GM12878 (cell line): ENCODE results near the gene MOCOS. TPM values are rescaled to one million over a fixed set of nuclear protein-coding genes. Genes with fewer than 3 reads are reported as not detected.

Experiments
- ATAC-seq: fragments of 200-7000 bp; cut with Tn5 transposase; 3 replicates; pipeline ENCODE4 v1.9.1; 2020; ENCODE audit warnings: mild to moderate bottlenecking, moderate library complexity
- BruUV-seq: library from RNA; stranded (reverse); fragments of 400-500 nt; replicated peaks from 2 replicates; lab custom pipeline; 2021; lab: Mats Ljungman, UMichigan
- CTCF ChIA-PET: fragments of 300-600 bp; sonication (Branson Sonifier 250); formaldehyde crosslinking; extraction: SDS; loops from one replicate; lab custom pipeline; 2021; ENCODE audit warnings: inconsistent platforms; lab: Yijun Ruan, JAX
- POLR2A ChIA-PET: fragments of 350-600 bp; formaldehyde crosslinking; extraction: SDS; loops from one replicate; lab custom pipeline; 2021; ENCODE audit warnings: inconsistent platforms; lab: Charles Lee
- RAD21 ChIA-PET: fragments of 300-600 bp; sonication (Branson Sonifier 250); formaldehyde crosslinking; loops from one replicate; lab custom pipeline; 2023; ENCODE audit warnings: antibody characterized with exemption; ENCODE audit not compliant: unreplicated experiment; lab: Charles Lee
- SMC1A ChIA-PET: fragments of 300-600 bp; sonication (Branson Sonifier 250); formaldehyde crosslinking; loops from one replicate; lab custom pipeline; 2023; ENCODE audit not compliant: unreplicated experiment, uncharacterized antibody; lab: Charles Lee
- DNase-seq: peaks from one replicate; pipeline ENCODE4 v3.0.0-alpha.2; 2011; ENCODE audit warnings: low read depth, low spot score
- FAIRE-seq: peaks from 3 replicates; lab custom pipeline; 2011; peaks lifted over from hg19 to GRCh38; lab: Jason Lieb, UNC
- H2AFZ ChIP-seq: 2 replicates; pipeline ENCODE4 v1.6.0; 2011; ENCODE audit warnings: low read depth, low read length, control low read depth; ENCODE audit not compliant: control insufficient read depth
- H3K27ac ChIP-seq: 2 replicates; pipeline ENCODE4 v1.5.1; 2011; ENCODE audit warnings: control low read depth; ENCODE audit not compliant: control insufficient read depth, insufficient read depth
- H3K27me3 ChIP-seq, 2 experiments: replicated peaks in 1 of 2; 2 replicates each; pipeline versions ENCODE4 v1.6.0 to v1.6.1; 2011; ENCODE audit warnings: low read length in 1 of 2; ENCODE audit not compliant: control insufficient read depth in 2 of 2, insufficient read depth in 2 of 2
- H3K36me3 ChIP-seq, 2 experiments: 2 replicates each; pipeline ENCODE4 v1.5.1; 2011; ENCODE audit warnings: low read length in 1 of 2; ENCODE audit not compliant: control insufficient read depth in 2 of 2, insufficient read depth in 2 of 2
- H3K4me1 ChIP-seq: 2 replicates; pipeline ENCODE4 v1.6.1; 2011; ENCODE audit warnings: mild to moderate bottlenecking, low read length, moderate library complexity, mixed read lengths; ENCODE audit not compliant: control insufficient read depth, insufficient read depth
- H3K4me2 ChIP-seq: 2 replicates; pipeline ENCODE4 v1.6.0; 2011; ENCODE audit warnings: control low read depth; ENCODE audit not compliant: control insufficient read depth, insufficient read depth
- H3K4me3 ChIP-seq: fragments of 200-600 bp; sonication (generic); 2 replicates; pipeline ENCODE4 v1.5.1; 2016
- H3K79me2 ChIP-seq: 2 replicates; pipeline ENCODE4 v1.6.0; 2011; ENCODE audit warnings: low read length; ENCODE audit not compliant: control insufficient read depth, insufficient read depth
- H3K9ac ChIP-seq: 2 replicates; pipeline ENCODE4 v1.8.0; 2011; ENCODE audit warnings: low read length, control low read depth, mixed read lengths; ENCODE audit not compliant: control insufficient read depth, insufficient read depth
- H3K9me3 ChIP-seq: replicated peaks from 3 replicates; pipeline ENCODE4 v1.5.1; 2011; ENCODE audit warnings: mild to moderate bottlenecking, low read length; ENCODE audit not compliant: control insufficient read depth, insufficient read depth
- H4K20me1 ChIP-seq: 2 replicates; pipeline ENCODE4 v1.6.0; 2011; ENCODE audit not compliant: control insufficient read depth, insufficient read depth
- ATF7 ChIP-seq: fragments of 450-650 bp; IDR thresholded peaks from 2 replicates; pipeline ENCODE4 v1.6.1; 2016; ENCODE audit warnings: low read depth, mild to moderate bottlenecking
- CEBPB ChIP-seq, 2 experiments: fragments of 150-350 bp in 1 of 2; IDR thresholded peaks; 2 replicates each; pipeline ENCODE4 v1.6.1; 2012 to 2014; ENCODE audit warnings: low read depth in 2 of 2, low read length in 2 of 2, borderline replicate concordance in 1 of 2, inconsistent platforms in 1 of 2
- CUX1 ChIP-seq: IDR thresholded peaks from 2 replicates; pipeline ENCODE4 v1.6.1; 2012; ENCODE audit warnings: improper control_type of control experiment, low read depth, low read length; ENCODE audit not compliant: insufficient replicate concordance
- EGR1 ChIP-seq, 2 experiments: IDR thresholded peaks; 1 replicate in 1 of 2; 2 replicates in 1 of 2; pipeline ENCODE4 v1.6.1; 2011 to 2012; ENCODE audit warnings: low read depth in 2 of 2, low read length in 2 of 2, borderline replicate concordance in 1 of 2, mild to moderate bottlenecking in 1 of 2, moderate library complexity in 1 of 2
- EP300 ChIP-seq, 2 experiments: fragments of 150-350 bp in 1 of 2; IDR thresholded peaks; 2 replicates each; pipeline ENCODE4 v1.6.1; 2011 to 2012; ENCODE audit warnings: low read depth in 2 of 2, low read length in 2 of 2, borderline replicate concordance in 1 of 2, improper control_type of control experiment in 1 of 2, inconsistent platforms in 1 of 2; ENCODE audit not compliant: control insufficient read depth in 1 of 2
- MAX ChIP-seq: IDR thresholded peaks from 2 replicates; pipeline ENCODE4 v1.6.1; 2012; ENCODE audit warnings: low read depth, low read length, improper control_type of control experiment
- NKRF ChIP-seq: fragments of 450-650 bp; conservative IDR thresholded peaks from 2 replicates; pipeline ENCODE4 v1.6.1; 2017; ENCODE audit warnings: mild to moderate bottlenecking, moderate library complexity
- NRF1 ChIP-seq: conservative IDR thresholded peaks from 2 replicates; pipeline ENCODE4 v1.6.1; 2011; ENCODE audit warnings: mild to moderate bottlenecking, low read depth, low read length, improper control_type of control experiment
- RB1 ChIP-seq: fragments of 450-650 bp; formaldehyde crosslinking; IDR thresholded peaks from 2 replicates; pipeline ENCODE4 v1.6.1; 2017; ENCODE audit warnings: mild to moderate bottlenecking, borderline replicate concordance
- TCF3 ChIP-seq: IDR thresholded peaks from 2 replicates; pipeline ENCODE4 v1.6.1; 2012; ENCODE audit warnings: low read depth, mild to moderate bottlenecking, low read length, borderline replicate concordance; ENCODE audit not compliant: insufficient read depth
- YBX1 ChIP-seq: fragments of 450-650 bp; IDR thresholded peaks from 2 replicates; pipeline ENCODE4 v1.6.1; 2016; ENCODE audit warnings: antibody characterized with exemption
- ZNF217 ChIP-seq: fragments of 450-650 bp; IDR thresholded peaks from 2 replicates; pipeline ENCODE4 v1.6.1; 2017; ENCODE audit warnings: antibody characterized with exemption, mild to moderate bottlenecking
- WGBS: methylation state at CpG from one replicate; pipeline ENCODE4 v1.1.6; 2016; ENCODE audit warnings: low lambda C conversion rate; ENCODE audit not compliant: insufficient replicate concordance, insufficient coverage; ENCODE audit errors: missing lambda C conversion rate; 5-methylcytosine and 5-hydroxymethylcytosine counted together
- in situ Hi-C: fragments of 300-500 bp; cut with MboI; formaldehyde crosslinking; loops from 9 replicates; pipeline ENCODE4 v1.14.3; 2018; ENCODE audit warnings: mixed read lengths
- intact Hi-C: fragments of 100-400 bp; cut with micrococcal nuclease; formaldehyde crosslinking; loops from one replicate; pipeline ENCODE4 v1.14.2; 2022; ENCODE audit not compliant: unreplicated experiment
- polyA plus RNA-seq, 11 experiments: library from polyadenylated mRNA; depleted of rRNA in 4 of 11; unstranded in 6 of 11; stranded (reverse) in 5 of 11; fragments of >200 nt; fragmentation: Nextera tagmentation in 4 of 11; fragmentation: Illumina TruSeq in 1 of 11; extraction: Ambion mirVana in 4 of 11; extraction: Trizol in 1 of 11; gene quantifications; 1 replicate in 1 of 11; 2 replicates in 10 of 11; pipeline versions ENCODE4 v1.2.1 to v1.2.3, GENCODE V29; 2011 to 2016; ENCODE audit warnings: inconsistent platforms in 2 of 11, missing spikeins in 2 of 11, low read depth in 1 of 11
- total RNA-seq, 4 experiments: library from RNA; depleted of rRNA in 3 of 4; stranded (reverse); fragments of >200 nt in 3 of 4; fragmentation: Illumina TruSeq in 1 of 4; extraction: Trizol in 1 of 4; gene quantifications; 2 replicates each; pipeline versions ENCODE4 v1.2.1 to v1.2.3, GENCODE V29; 2013 to 2021

Gene MOCOS
- total and polyA plus RNA-seq, 10 of the 15 experiments (the other 5 are each of a cell fraction or from before 2014, with no cell fraction given), result 0.16 to 0.56 (median 0.33) TPM

DNA sequence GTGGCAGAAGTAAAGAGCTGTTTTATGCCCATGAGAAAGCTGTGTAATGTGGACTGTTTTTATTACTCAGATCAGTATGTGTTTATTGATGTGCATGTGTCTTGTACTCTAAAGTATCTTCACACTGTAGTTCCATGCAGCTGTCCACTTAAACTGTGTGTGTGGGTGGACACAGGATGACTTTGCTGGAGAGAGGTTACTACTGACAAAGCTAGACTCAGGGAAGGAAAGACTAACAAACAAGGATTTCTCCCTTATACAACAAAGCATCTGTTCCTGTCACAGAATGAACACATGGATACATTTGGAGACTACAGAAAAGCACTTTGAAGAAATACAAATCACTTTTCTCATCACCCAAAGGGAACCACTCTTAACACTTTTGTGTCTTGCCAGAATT, 120.2 kb downstream of the MOCOS start (continued):
- TF ChIP-seq MAX (no peak), TCF3 (no peak), NRF1 (no peak)
- TF ChIP-seq, all 136 proteins: peak for 0

DNA sequence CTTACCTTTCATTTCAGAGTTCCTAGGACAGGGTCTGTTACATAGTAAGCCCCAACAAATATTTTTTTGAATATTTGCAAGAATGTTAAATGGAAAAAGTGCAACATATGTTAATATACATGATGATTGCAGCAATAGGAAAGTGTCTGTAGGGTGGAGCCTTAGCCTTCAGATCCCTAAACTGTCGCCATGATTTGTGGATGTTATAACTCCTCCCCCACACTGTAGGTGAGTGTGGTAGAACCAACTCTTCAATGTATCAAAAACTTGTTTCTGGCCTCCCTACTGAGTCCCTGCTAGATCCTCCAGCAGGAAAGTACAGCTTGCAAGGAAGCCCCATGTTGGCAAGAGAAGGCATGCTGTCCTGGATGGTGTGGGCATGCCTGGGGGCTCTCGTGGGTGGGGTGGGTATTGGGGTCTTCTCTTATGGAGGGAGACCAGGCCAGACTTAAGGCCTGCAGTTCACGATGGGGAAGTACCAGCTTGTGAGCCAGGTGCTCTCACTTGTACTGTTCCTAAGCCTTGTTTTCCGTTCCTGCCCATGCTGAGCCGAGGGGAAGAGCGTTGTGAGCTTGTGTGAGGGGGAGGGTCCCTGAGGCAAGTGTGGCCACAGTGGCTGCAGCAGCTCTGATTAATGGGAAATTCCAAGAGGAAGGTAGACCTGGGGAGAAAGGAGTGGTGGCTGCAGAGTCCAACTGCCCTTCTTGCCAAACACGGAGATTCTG, 121.6 kb downstream of the MOCOS start:
- H3K27me3 ChIP-seq, result 0 out of 4 replicates have a peak, but pooled peaks cover 0 to 2% of the 10 kb centered on the region in 2 experiments
- no peak for ATAC-seq
- H2AFZ ChIP-seq, result no peak overlapping the region
- no peaks in the 10 kb centered on the region for H3K9me3 ChIP-seq
- no peak for DNase-seq
- in situ Hi-C loops, result no loop called here
- POLR2A ChIA-PET, result interaction anchor here (1.0 to 1.8 kb wide), 3 partner anchors 9 to 58 kb away, joined by 4 to 8 read pairs (median 6); no protein-coding TSS in a partner anchor
- RAD21 ChIA-PET, result interaction anchor here (1.0 to 14.2 kb wide), 12 partner anchors 10 to 254 kb away, joined by 3 to 126 read pairs (median 4); partner anchors contain the start of gene FHOD3
- no peak overlapping the region for H3K4me3 ChIP-seq
- BruUV-seq, result no TSS peak
- WGBS, result 41% methylated on average over 7 of the region's 7 CpGs
- H3K36me3 ChIP-seq, result no peaks in the 10 kb centered on the region
- no peak for FAIRE-seq
- no peaks in the 10 kb centered on the region for H4K20me1 ChIP-seq
- H3K79me2 ChIP-seq, result peaks cover 9% of the 10 kb centered on the region
- CTCF ChIA-PET, result interaction anchor here (1.1 kb wide), 1 partner anchor 10 kb away, joined by 6 read pairs; no protein-coding TSS in a partner anchor
- H3K4me2 ChIP-seq, result no peak overlapping the region
- no peak overlapping the region for H3K9ac ChIP-seq
- no peak overlapping the region for H3K27ac ChIP-seq
- no peaks in the 10 kb centered on the region for H3K4me1 ChIP-seq
- intact Hi-C loops, result no loop called here
- SMC1A ChIA-PET, result interaction anchor here (0.5 to 5.6 kb wide), 12 partner anchors 9 to 456 kb away, joined by 3 to 19 read pairs (median 4); no protein-coding TSS in a partner anchor
- no peak for TF ChIP-seq ZNF217
- no peak for TF ChIP-seq CUX1
- no peak for TF ChIP-seq RB1
- no peak for TF ChIP-seq EP300 (IDR thresholded peaks at IDR 0.05; ENCODE audit: borderline replicate concordance in 1 of 2, control insufficient read depth in 1 of 2, low read depth in 2 of 2, low read length in 2 of 2)
- no peak for TF ChIP-seq YBX1
- no peak for TF ChIP-seq ATF7
- no peak for TF ChIP-seq CEBPB (IDR thresholded peaks at IDR 0.05; ENCODE audit: borderline replicate concordance in 1 of 2, low read depth in 2 of 2, low read length in 2 of 2)
- no peak for TF ChIP-seq EGR1 (IDR thresholded peaks at IDR 0.05; ENCODE audit: borderline replicate concordance in 1 of 2, low read depth in 2 of 2, low read length in 2 of 2)
- no peak for TF ChIP-seq NKRF
